AG04450 (cell line): ENCODE data around the gene DNMT3A. TPM values are rescaled to one million over a fixed set of nuclear protein-coding genes. Genes with fewer than 3 reads are reported as not detected.
A peak's percentile ranks its signal among the peaks of the same experiment; 100 is the strongest.

Experiments
- CTCF ChIA-PET: fragments of 300-600, 350-600 bp; formaldehyde crosslinking; extraction: SDS; loops from one replicate; lab custom pipeline; 2022; ENCODE audit warnings: antibody characterized with exemption, inconsistent platforms; lab: Charles Lee
- POLR2A ChIA-PET: fragments of 350-600 bp; formaldehyde crosslinking; extraction: SDS; loops from one replicate; lab custom pipeline; 2021; ENCODE audit warnings: antibody characterized with exemption, inconsistent platforms; lab: Yijun Ruan, JAX
- DNase-seq: peaks from one replicate; pipeline ENCODE4 v3.0.0-alpha.2; 2011; ENCODE audit warnings: low read depth, low spot score
- H3K27ac ChIP-seq: one replicate; pipeline ENCODE4 v1.5.1; 2012; ENCODE audit warnings: low read depth, low read length, control low read depth
- H3K27me3 ChIP-seq: one replicate; pipeline ENCODE4 v1.6.0; 2012; ENCODE audit warnings: low read length; ENCODE audit not compliant: control insufficient read depth, insufficient read depth
- H3K4me3 ChIP-seq: 2 replicates; pipeline ENCODE4 v1.5.1; 2011; ENCODE audit warnings: mild to moderate bottlenecking, low read depth, low read length, control low read depth
- H3K9me3 ChIP-seq: 2 replicates; pipeline ENCODE4 v1.5.1; 2012; ENCODE audit warnings: low read length; ENCODE audit not compliant: control insufficient read depth, insufficient read depth
- polyA plus RNA-seq: library from polyadenylated mRNA; depleted of rRNA; stranded (reverse); fragments of >200 nt; gene quantifications from 2 replicates; pipeline ENCODE4 v1.2.3, GENCODE V29; 2011
- TF ChIP-seq, protein P1 (sequence below): IDR thresholded peaks from 2 replicates; pipeline ENCODE4 v1.5.1; 2011; ENCODE audit warnings: low read depth, low read length, control low read depth, inconsistent platforms

DNMT3A gene
- polyA plus RNA-seq, 1 experiment, result 4.1 TPM

- no peak for DNase-seq
- Histone ChIP-seq H3K27me3 (no peaks in the 10 kb centered on the region), H3K27ac (peak overlapping the region; percentile 61), H3K9me3 (no peaks in the 10 kb centered on the region), H3K4me3 (no peak overlapping the region)
- CTCF ChIA-PET, result interaction anchor here (1.1 to 2.4 kb wide), 2 partner anchors 67 to 82 kb away, joined by 3 to 8 read pairs; no protein-coding TSS in a partner anchor
- POLR2A ChIA-PET, result no interaction called here
- TF ChIP-seq, protein P1, sequence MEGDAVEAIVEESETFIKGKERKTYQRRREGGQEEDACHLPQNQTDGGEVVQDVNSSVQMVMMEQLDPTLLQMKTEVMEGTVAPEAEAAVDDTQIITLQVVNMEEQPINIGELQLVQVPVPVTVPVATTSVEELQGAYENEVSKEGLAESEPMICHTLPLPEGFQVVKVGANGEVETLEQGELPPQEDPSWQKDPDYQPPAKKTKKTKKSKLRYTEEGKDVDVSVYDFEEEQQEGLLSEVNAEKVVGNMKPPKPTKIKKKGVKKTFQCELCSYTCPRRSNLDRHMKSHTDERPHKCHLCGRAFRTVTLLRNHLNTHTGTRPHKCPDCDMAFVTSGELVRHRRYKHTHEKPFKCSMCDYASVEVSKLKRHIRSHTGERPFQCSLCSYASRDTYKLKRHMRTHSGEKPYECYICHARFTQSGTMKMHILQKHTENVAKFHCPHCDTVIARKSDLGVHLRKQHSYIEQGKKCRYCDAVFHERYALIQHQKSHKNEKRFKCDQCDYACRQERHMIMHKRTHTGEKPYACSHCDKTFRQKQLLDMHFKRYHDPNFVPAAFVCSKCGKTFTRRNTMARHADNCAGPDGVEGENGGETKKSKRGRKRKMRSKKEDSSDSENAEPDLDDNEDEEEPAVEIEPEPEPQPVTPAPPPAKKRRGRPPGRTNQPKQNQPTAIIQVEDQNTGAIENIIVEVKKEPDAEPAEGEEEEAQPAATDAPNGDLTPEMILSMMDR, result no peak
These were observed 46.9 kb downstream of the DNMT3A start for GRCh38 chr2:25294573-25295462.

DNA sequence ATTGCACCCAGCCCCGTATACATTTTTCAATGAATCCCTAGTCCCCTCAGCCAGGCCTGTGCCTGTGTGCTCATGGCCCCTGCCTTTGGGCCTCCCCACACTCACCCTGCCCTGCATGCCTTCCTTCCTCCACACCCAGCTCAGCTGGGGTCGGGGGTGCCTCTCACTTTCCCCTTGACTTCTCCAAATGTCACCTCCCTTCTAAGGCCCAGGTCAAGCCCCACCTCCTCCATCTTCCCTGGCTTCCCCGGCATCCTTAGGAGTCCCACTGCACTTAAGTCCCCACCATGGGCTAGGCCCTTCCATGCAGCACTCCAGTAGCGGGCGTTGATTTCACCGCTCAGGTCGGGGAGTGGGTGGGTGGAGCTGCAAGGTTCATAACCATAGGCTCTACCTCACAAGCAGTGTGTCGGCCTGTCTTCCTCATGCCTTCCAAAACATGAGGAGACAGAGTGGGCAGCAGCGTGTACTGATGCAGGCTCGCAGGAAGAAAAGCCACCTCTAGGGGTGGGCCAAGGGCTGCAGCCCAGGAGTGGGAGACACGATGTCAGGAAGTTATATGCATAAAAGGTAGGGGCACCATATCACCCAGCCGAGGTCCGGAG, 47.7 kb downstream of the DNMT3A start:
- DNase-seq, result no peak
- ChIA-PET CTCF (interaction anchor here (1.1 to 2.4 kb wide), 2 partner anchors 68 to 83 kb away, joined by 3 to 8 read pairs; no protein-coding TSS in a partner anchor), POLR2A (no interaction called here)
- TF ChIP-seq, protein P1, result no peak
- Histone ChIP-seq H3K27me3 (no peaks in the 10 kb centered on the region), H3K27ac (no peak overlapping the region), H3K9me3 (no peaks in the 10 kb centered on the region), H3K4me3 (no peak overlapping the region)

DNA sequence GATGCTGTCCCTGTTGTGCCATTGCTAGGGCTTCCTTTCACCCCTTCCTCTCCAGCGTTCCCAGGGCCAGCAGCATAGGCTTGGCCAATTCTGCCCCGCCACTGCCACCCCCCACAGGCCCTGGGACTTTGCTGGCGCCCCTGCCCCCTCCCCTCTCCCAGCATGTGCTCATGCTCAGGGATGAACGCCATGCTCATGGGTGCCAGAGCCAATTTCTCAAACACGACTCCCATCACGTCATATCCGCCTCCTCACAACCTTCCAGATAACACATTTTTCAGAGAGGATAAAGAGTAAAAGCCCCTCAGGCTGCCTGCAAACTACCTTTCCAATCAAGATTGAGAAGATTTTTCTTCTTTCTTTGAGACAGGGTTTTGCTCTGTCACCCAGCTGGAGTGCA, 48.6 kb downstream of the DNMT3A start:
- CTCF ChIA-PET, result interaction anchor here (2.4 kb wide), 1 partner anchor 69 kb away, joined by 8 read pairs; no protein-coding TSS in a partner anchor

GRCh38 chr2:25292408-25292807, 49.3 kb downstream of the DNMT3A start:
- no peak overlapping the region for H3K4me3 ChIP-seq
- H3K27ac ChIP-seq, result no peak overlapping the region
- POLR2A ChIA-PET, result no interaction called here
- no peaks in the 10 kb centered on the region for H3K27me3 ChIP-seq
- no peak for DNase-seq
- H3K9me3 ChIP-seq, result no peaks in the 10 kb centered on the region
- CTCF ChIA-PET, result no interaction called here
- TF ChIP-seq, protein P1, result no peak

More for the DNA sequence above, 48.6 kb downstream of the DNMT3A start:
- TF ChIP-seq, protein P1, result no peak
- Histone ChIP-seq H3K4me3 (no peak overlapping the region), H3K27ac (no peak overlapping the region), H3K27me3 (no peaks in the 10 kb centered on the region), H3K9me3 (no peaks in the 10 kb centered on the region)
- no peak for DNase-seq
- POLR2A ChIA-PET, result no interaction called here
